ENCODE measurements around the gene MAML2.

Gene MAML2

GRCh38 chr11:96306071-96306470 is 36.9 kb downstream of the MAML2 start:
- Histone ChIP-seq H3K4me1 (ENCODE audit: control insufficient read depth, insufficient read depth, low read length) (peaks cover 42% of the 10 kb centered on the region), H3K4me3 (ENCODE audit: low read depth, low read length) (no peak overlapping the region), H3K9me3 (ENCODE audit: control insufficient read depth, insufficient read depth, low read length) (no peaks in the 10 kb centered on the region), H3K27ac (ENCODE audit: low read depth, low read length) (peak overlapping the region; percentile 29), H3K36me3 (ENCODE audit: control insufficient read depth, insufficient read depth, low read length) (no peaks in the 10 kb centered on the region), H3K27me3 (ENCODE audit: control insufficient read depth, insufficient read depth, low read length) (no peaks in the 10 kb centered on the region), H3K9ac (ENCODE audit: low read depth, low read length) (no peak overlapping the region)

- H3K36me3 ChIP-seq (ENCODE audit: control insufficient read depth, insufficient read depth, low read length): no peaks in the 10 kb centered on the region
- no peak overlapping the region for H3K9ac ChIP-seq (ENCODE audit: low read depth, low read length)
- no peaks in the 10 kb centered on the region for H3K9me3 ChIP-seq (ENCODE audit: control insufficient read depth, insufficient read depth, low read length)
- no peak overlapping the region for H3K27ac ChIP-seq (ENCODE audit: low read depth, low read length)
- no peak overlapping the region for H3K4me3 ChIP-seq (ENCODE audit: low read depth, low read length)
- H3K4me1 ChIP-seq (ENCODE audit: control insufficient read depth, insufficient read depth, low read length): peaks cover 49% of the 10 kb centered on the region
- no peaks in the 10 kb centered on the region for H3K27me3 ChIP-seq (ENCODE audit: control insufficient read depth, insufficient read depth, low read length)
These were observed 39.0 kb downstream of the MAML2 start for GRCh38 chr11:96303980-96304379.

DNA sequence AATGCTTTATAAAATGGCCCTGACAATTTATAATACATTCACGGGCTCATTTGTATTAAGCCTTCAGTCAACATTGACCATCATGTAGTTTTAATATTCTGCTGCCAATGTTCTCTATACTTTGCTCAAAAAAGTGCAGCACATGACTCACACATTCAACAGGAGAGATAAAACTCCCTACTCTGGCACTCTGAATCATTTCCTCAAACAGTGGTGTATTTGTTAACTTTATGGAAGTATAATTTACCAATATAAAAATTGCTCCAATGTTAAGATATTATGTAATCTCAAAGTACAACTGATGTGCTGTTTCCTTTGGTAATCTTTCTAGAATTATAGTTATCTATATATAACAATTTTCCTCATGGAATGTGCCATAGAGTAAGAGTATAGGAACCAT is 39.9 kb downstream of the MAML2 start:
- no peak overlapping the region for H3K9ac ChIP-seq (ENCODE audit: low read depth, low read length)
- no peak overlapping the region for H3K27ac ChIP-seq (ENCODE audit: low read depth, low read length)
- no peaks in the 10 kb centered on the region for H3K36me3 ChIP-seq (ENCODE audit: control insufficient read depth, insufficient read depth, low read length)
- H3K4me3 ChIP-seq (ENCODE audit: low read depth, low read length): no peak overlapping the region
- H3K9me3 ChIP-seq (ENCODE audit: control insufficient read depth, insufficient read depth, low read length): no peaks in the 10 kb centered on the region
- peaks cover 41% of the 10 kb centered on the region for H3K4me1 ChIP-seq (ENCODE audit: control insufficient read depth, insufficient read depth, low read length)
- no peaks in the 10 kb centered on the region for H3K27me3 ChIP-seq (ENCODE audit: control insufficient read depth, insufficient read depth, low read length)

GRCh38 chr11:96301818-96302217 is 41.2 kb downstream of the MAML2 start:
- H3K4me1 ChIP-seq (ENCODE audit: control insufficient read depth, insufficient read depth, low read length): peaks cover 28% of the 10 kb centered on the region
- no peak overlapping the region for H3K9ac ChIP-seq (ENCODE audit: low read depth, low read length)
- no peak overlapping the region for H3K27ac ChIP-seq (ENCODE audit: low read depth, low read length)
- H3K9me3 ChIP-seq (ENCODE audit: control insufficient read depth, insufficient read depth, low read length): no peaks in the 10 kb centered on the region
- H3K4me3 ChIP-seq (ENCODE audit: low read depth, low read length): no peak overlapping the region
- H3K27me3 ChIP-seq (ENCODE audit: control insufficient read depth, insufficient read depth, low read length): no peaks in the 10 kb centered on the region
- no peaks in the 10 kb centered on the region for H3K36me3 ChIP-seq (ENCODE audit: control insufficient read depth, insufficient read depth, low read length)

- Histone ChIP-seq H3K4me3 (ENCODE audit: low read depth, low read length) (no peak overlapping the region), H3K27ac (ENCODE audit: low read depth, low read length) (no peak overlapping the region), H3K4me1 (ENCODE audit: control insufficient read depth, insufficient read depth, low read length) (peaks cover 23% of the 10 kb centered on the region), H3K36me3 (ENCODE audit: control insufficient read depth, insufficient read depth, low read length) (no peaks in the 10 kb centered on the region), H3K9ac (ENCODE audit: low read depth, low read length) (no peak overlapping the region), H3K27me3 (ENCODE audit: control insufficient read depth, insufficient read depth, low read length) (no peaks in the 10 kb centered on the region), H3K9me3 (ENCODE audit: control insufficient read depth, insufficient read depth, low read length) (no peaks in the 10 kb centered on the region)
These were observed 43.7 kb downstream of the MAML2 start for GRCh38 chr11:96299155-96299888.

GRCh38 chr11:96295369-96295768 is 47.6 kb downstream of the MAML2 start:
- Histone ChIP-seq H3K9ac (ENCODE audit: low read depth, low read length) (no peak overlapping the region), H3K27ac (ENCODE audit: low read depth, low read length) (no peak overlapping the region), H3K4me1 (ENCODE audit: control insufficient read depth, insufficient read depth, low read length) (peaks cover 15% of the 10 kb centered on the region), H3K36me3 (ENCODE audit: control insufficient read depth, insufficient read depth, low read length) (no peaks in the 10 kb centered on the region), H3K9me3 (ENCODE audit: control insufficient read depth, insufficient read depth, low read length) (no peaks in the 10 kb centered on the region), H3K27me3 (ENCODE audit: control insufficient read depth, insufficient read depth, low read length) (no peaks in the 10 kb centered on the region), H3K4me3 (ENCODE audit: low read depth, low read length) (no peak overlapping the region)

DNA sequence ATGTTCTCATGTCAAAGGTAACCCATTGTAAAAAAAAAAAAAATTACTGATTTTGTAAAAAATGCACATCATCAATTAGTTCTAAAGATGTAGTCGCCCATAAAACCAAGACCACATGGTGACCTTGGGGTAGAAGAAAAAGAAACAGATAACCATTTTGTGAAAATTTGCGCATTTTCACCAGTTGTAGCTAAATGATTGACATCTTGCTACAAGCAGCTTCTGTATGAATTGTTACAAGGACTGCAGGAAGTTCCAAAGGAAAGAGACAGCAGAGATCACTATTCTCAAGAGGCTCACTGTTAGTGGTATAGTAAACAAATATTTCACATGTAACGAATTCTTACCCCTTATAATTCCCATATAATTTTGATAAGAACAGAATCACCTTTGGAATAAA is 48.7 kb downstream of the MAML2 start:
- Histone ChIP-seq H3K9me3 (ENCODE audit: control insufficient read depth, insufficient read depth, low read length) (no peaks in the 10 kb centered on the region), H3K4me1 (ENCODE audit: control insufficient read depth, insufficient read depth, low read length) (peaks cover 6% of the 10 kb centered on the region; the same call in 1 of the 2 replicates), H3K36me3 (ENCODE audit: control insufficient read depth, insufficient read depth, low read length) (no peaks in the 10 kb centered on the region), H3K4me3 (ENCODE audit: low read depth, low read length) (no peak overlapping the region), H3K27ac (ENCODE audit: low read depth, low read length) (no peak overlapping the region), H3K27me3 (ENCODE audit: control insufficient read depth, insufficient read depth, low read length) (no peaks in the 10 kb centered on the region), H3K9ac (ENCODE audit: low read depth, low read length) (no peak overlapping the region)

GRCh38 chr11:96293598-96294021 is 49.4 kb downstream of the MAML2 start:
- Histone ChIP-seq H3K36me3 (ENCODE audit: control insufficient read depth, insufficient read depth, low read length) (no peaks in the 10 kb centered on the region), H3K4me3 (ENCODE audit: low read depth, low read length) (no peak overlapping the region), H3K27me3 (ENCODE audit: control insufficient read depth, insufficient read depth, low read length) (no peaks in the 10 kb centered on the region), H3K9me3 (ENCODE audit: control insufficient read depth, insufficient read depth, low read length) (no peaks in the 10 kb centered on the region), H3K4me1 (ENCODE audit: control insufficient read depth, insufficient read depth, low read length) (peaks cover 6% of the 10 kb centered on the region; the same call in 1 of the 2 replicates), H3K27ac (ENCODE audit: low read depth, low read length) (no peak overlapping the region), H3K9ac (ENCODE audit: low read depth, low read length) (no peak overlapping the region)

GRCh38 chr11:96293109-96293508 is 49.9 kb downstream of the MAML2 start:
- Histone ChIP-seq H3K27ac (ENCODE audit: low read depth, low read length) (no peak overlapping the region), H3K4me3 (ENCODE audit: low read depth, low read length) (no peak overlapping the region), H3K27me3 (ENCODE audit: control insufficient read depth, insufficient read depth, low read length) (no peaks in the 10 kb centered on the region), H3K36me3 (ENCODE audit: control insufficient read depth, insufficient read depth, low read length) (no peaks in the 10 kb centered on the region), H3K4me1 (ENCODE audit: control insufficient read depth, insufficient read depth, low read length) (peaks cover 6% of the 10 kb centered on the region; the same call in 1 of the 2 replicates), H3K9ac (ENCODE audit: low read depth, low read length) (no peak overlapping the region), H3K9me3 (ENCODE audit: control insufficient read depth, insufficient read depth, low read length) (no peaks in the 10 kb centered on the region)

- H3K9ac ChIP-seq (ENCODE audit: low read depth, low read length): no peak overlapping the region
- no peaks in the 10 kb centered on the region for H3K36me3 ChIP-seq (ENCODE audit: control insufficient read depth, insufficient read depth, low read length)
- H3K4me3 ChIP-seq (ENCODE audit: low read depth, low read length): no peak overlapping the region
- no peaks in the 10 kb centered on the region for H3K9me3 ChIP-seq (ENCODE audit: control insufficient read depth, insufficient read depth, low read length)
- no peak overlapping the region for H3K27ac ChIP-seq (ENCODE audit: low read depth, low read length)
- no peaks in the 10 kb centered on the region for H3K27me3 ChIP-seq (ENCODE audit: control insufficient read depth, insufficient read depth, low read length)
- peaks cover 6% of the 10 kb centered on the region; the same call in 1 of the 2 replicates for H3K4me1 ChIP-seq (ENCODE audit: control insufficient read depth, insufficient read depth, low read length)
These were observed 50.5 kb downstream of the MAML2 start for GRCh38 chr11:96292291-96293010.

DNA sequence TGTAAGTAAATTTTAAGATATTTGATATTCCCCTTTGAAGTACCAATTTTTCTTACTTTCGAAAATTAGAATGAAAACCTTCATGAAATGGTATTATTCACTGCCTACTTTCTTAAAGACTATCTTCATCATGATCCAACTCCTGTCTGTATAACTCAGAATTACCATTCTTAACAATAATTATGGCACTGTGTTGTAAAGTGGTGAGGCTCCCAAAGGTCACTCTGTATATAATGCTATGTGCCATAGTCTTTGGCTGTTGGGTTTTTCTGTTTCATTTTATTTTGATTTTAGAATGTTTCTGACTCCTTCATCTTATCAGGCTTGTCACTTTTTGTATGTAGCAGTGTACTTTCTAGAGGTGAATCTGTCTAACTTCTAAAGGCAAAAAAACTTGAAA is 52.4 kb downstream of the MAML2 start:
- peaks cover 6% of the 10 kb centered on the region; the same call in 1 of the 2 replicates for H3K4me1 ChIP-seq (ENCODE audit: control insufficient read depth, insufficient read depth, low read length)
- H3K4me3 ChIP-seq (ENCODE audit: low read depth, low read length): no peak overlapping the region
- no peak overlapping the region for H3K9ac ChIP-seq (ENCODE audit: low read depth, low read length)
- no peaks in the 10 kb centered on the region for H3K27me3 ChIP-seq (ENCODE audit: control insufficient read depth, insufficient read depth, low read length)
- no peak overlapping the region for H3K27ac ChIP-seq (ENCODE audit: low read depth, low read length)
- H3K9me3 ChIP-seq (ENCODE audit: control insufficient read depth, insufficient read depth, low read length): no peaks in the 10 kb centered on the region
- no peaks in the 10 kb centered on the region for H3K36me3 ChIP-seq (ENCODE audit: control insufficient read depth, insufficient read depth, low read length)

Measured in HUES48 (cell line).